Prostate gland (tissue), 2 donors: ENCODE measurements around the gene SELENOO. TPM values are rescaled to one million over a fixed set of nuclear protein-coding genes. Genes with fewer than 3 reads are reported as not detected.

ENCODE experiments used
- DNase-seq: peaks from one replicate; pipeline ENCODE4 v3.0.0-alpha.2; 2019; ENCODE audit warnings: low spot score
- H3K27ac ChIP-seq, 2 donors: fragments of 200-600 bp; sonication (generic); 2 replicates each; pipeline ENCODE4 v1.5.1; 2017 to 2019
- H3K27me3 ChIP-seq: fragments of 200-600 bp; sonication (generic); replicated peaks from 2 replicates; pipeline ENCODE4 v1.5.1; 2019; ENCODE audit not compliant: insufficient read depth
- H3K36me3 ChIP-seq, 2 donors: fragments of 200-600 bp; sonication (generic); 1 replicate in 1 of 2; 2 replicates in 1 of 2; pipeline versions ENCODE4 v1.5.1 to v1.8.1; 2017 to 2019
- H3K4me1 ChIP-seq: fragments of 200-600 bp; sonication (generic); replicated peaks from 2 replicates; pipeline ENCODE4 v1.5.1; 2019
- H3K4me3 ChIP-seq, 2 donors: fragments of 200-600 bp; sonication (generic); 2 replicates each; pipeline ENCODE4 v1.5.1; 2017 to 2019
- H3K9me3 ChIP-seq: fragments of 200-600 bp; sonication (generic); 2 replicates; pipeline ENCODE4 v1.5.1; 2017
- POLR2A ChIP-seq: fragments of 450-650 bp; IDR thresholded peaks from one replicate; pipeline ENCODE4 v1.6.1; 2016; ENCODE audit warnings: antibody characterized with exemption, mild to moderate bottlenecking
- POLR2AphosphoS5 ChIP-seq: sonication (generic); formaldehyde crosslinking; IDR thresholded peaks from one replicate; pipeline ENCODE4 v1.6.1; 2017; ENCODE audit warnings: antibody characterized with exemption
- WGBS: methylation state at CpG from one replicate; pipeline ENCODE4 v1.1.5; 2018; 5-methylcytosine and 5-hydroxymethylcytosine counted together
- intact Hi-C: fragments of 100-400 bp; cut with DNase I; formaldehyde crosslinking; loops from one replicate; pipeline ENCODE4 v1.14.2; 2022
- total RNA-seq, 2 donors: library from RNA; depleted of rRNA; stranded (reverse); fragments of >200 nt; gene quantifications; one replicate each; pipeline ENCODE4 v1.1.0, GENCODE V29; 2016
- TF ChIP-seq, protein P1 (sequence below), 4 experiments: fragments of 200-600 bp in 2 of 4; fragments of 450-650 bp in 2 of 4; sonication (generic) in 2 of 4; IDR thresholded peaks; 1 replicate in 3 of 4; 2 replicates in 1 of 4; pipeline ENCODE4 v1.5.1; 2016 to 2019; ENCODE audit warnings: antibody characterized with exemption in 4 of 4, mild to moderate bottlenecking in 2 of 4, moderate library complexity in 2 of 4

SELENOO gene
- total RNA-seq, 2 donors from 2014 or later: 51.8 to 58.5 TPM

DNA sequence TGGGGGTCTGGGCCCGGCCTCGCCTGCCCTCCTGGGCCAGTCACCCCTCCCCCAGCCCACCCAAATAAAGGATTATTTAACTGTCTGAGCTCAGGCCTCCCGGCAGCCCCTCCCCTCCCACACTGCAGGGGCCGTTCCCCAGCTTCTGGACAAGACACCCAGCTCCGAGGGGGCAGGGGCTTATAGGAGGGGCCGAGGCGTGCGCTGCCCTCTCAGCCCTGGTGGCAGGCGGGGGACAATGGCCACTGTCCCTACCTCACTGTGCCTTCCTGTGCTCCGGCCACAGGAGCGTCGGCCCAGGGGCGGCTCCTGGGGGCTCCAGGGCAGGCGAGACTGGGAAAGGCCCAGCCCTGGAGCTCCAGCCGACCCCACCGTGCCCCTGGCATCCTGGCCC lies 2.2 kb upstream of the SELENOO start:
- DNase-seq: no peak
- intact Hi-C loops: no loop called here
- Histone ChIP-seq H3K4me1 (peaks cover 5% of the 10 kb centered on the region), H3K36me3 (peaks cover 5 to 7% of the 10 kb centered on the region in 2 donors), H3K27ac (no peak overlapping the region), H3K4me3 (no peak overlapping the region), H3K27me3 (no peaks in the 10 kb centered on the region), H3K9me3 (no peaks in the 10 kb centered on the region)
- no peak for TF ChIP-seq POLR2A
- TF ChIP-seq, protein P1, sequence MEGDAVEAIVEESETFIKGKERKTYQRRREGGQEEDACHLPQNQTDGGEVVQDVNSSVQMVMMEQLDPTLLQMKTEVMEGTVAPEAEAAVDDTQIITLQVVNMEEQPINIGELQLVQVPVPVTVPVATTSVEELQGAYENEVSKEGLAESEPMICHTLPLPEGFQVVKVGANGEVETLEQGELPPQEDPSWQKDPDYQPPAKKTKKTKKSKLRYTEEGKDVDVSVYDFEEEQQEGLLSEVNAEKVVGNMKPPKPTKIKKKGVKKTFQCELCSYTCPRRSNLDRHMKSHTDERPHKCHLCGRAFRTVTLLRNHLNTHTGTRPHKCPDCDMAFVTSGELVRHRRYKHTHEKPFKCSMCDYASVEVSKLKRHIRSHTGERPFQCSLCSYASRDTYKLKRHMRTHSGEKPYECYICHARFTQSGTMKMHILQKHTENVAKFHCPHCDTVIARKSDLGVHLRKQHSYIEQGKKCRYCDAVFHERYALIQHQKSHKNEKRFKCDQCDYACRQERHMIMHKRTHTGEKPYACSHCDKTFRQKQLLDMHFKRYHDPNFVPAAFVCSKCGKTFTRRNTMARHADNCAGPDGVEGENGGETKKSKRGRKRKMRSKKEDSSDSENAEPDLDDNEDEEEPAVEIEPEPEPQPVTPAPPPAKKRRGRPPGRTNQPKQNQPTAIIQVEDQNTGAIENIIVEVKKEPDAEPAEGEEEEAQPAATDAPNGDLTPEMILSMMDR (IDR thresholded peaks at IDR 0.05): no peak
- TF ChIP-seq POLR2AphosphoS5: no peak
- WGBS: 88% methylated on average over 16 of the region's 16 CpGs

DNA sequence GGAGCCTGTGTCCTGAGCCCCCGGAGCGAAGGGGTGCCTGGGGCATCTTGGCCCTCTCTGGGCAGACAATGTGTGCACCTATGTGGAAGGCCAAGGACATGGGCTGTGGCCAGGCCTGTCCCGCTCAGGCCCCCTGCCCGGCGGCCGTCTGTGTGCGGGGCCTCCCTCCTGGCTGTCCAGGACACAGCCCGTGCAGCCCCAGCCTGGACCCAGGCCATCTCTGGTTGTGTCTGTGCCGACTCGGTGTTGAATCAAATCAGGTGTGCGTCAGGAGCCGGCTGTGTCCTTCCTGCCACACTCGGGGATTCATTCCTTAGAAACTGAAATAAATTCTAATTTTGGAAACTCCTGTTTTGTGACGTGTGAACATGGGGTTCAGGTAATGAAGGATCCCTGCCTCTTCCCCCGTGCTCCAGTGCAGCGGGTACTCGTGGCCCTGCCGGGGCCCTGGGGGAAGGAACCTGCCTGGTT lies 1.5 kb upstream of the SELENOO start:
- Histone ChIP-seq H3K36me3 (peaks cover under 1 to 4% of the 10 kb centered on the region in 2 donors), H3K4me3 (no peak overlapping the region), H3K4me1 (peaks cover 5% of the 10 kb centered on the region), H3K27me3 (no peaks in the 10 kb centered on the region), H3K27ac (peak overlapping the region in 1 of 2 donors; percentile 80), H3K9me3 (no peaks in the 10 kb centered on the region)
- TF ChIP-seq POLR2AphosphoS5 (no peak), POLR2A (no peak)
- TF ChIP-seq, protein P1 (IDR thresholded peaks at IDR 0.05): no peak
- WGBS: 70% methylated on average over 18 of the region's 18 CpGs
- intact Hi-C loops: no loop called here
- DNase-seq: no peak

DNA sequence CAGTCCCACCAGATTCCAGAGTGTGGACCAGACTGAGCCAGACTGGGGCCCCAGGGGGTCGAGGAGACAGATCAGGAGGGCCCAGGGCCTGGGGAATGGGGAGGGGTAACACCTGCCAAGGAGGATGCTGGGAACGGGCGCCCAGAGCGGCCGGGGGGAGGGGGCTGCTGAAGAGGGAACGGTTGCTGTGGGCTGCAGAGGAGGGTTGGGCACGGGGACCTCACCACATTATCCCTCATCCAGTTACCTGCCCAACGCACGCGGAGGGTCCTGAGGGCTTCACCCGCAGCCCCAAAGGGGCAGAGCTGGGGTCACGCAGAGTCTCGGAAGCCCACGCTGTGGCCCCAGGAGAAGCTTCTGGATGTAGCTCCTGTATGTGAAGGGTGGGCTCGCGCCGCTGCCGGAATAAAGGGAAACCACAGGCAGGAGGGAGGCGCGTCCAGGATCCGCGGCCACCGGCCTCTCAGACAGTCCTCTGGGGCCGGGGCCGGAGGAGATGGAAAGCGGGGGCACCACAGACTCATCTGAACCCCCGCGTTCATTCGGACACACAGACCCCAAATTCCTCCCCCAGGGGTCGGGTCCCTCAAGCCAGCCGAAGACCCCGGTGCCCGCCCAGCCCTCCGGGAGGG lies 866 bp upstream of the SELENOO start:
- H3K27ac ChIP-seq: peak overlapping the region; percentile 73 to 80
- intact Hi-C loops: loop anchor here (10.0 kb wide), 1 partner anchor 265 kb away; no protein-coding TSS in a partner anchor
- 11% methylated on average over 33 of the region's 34 CpGs for WGBS

DNA sequence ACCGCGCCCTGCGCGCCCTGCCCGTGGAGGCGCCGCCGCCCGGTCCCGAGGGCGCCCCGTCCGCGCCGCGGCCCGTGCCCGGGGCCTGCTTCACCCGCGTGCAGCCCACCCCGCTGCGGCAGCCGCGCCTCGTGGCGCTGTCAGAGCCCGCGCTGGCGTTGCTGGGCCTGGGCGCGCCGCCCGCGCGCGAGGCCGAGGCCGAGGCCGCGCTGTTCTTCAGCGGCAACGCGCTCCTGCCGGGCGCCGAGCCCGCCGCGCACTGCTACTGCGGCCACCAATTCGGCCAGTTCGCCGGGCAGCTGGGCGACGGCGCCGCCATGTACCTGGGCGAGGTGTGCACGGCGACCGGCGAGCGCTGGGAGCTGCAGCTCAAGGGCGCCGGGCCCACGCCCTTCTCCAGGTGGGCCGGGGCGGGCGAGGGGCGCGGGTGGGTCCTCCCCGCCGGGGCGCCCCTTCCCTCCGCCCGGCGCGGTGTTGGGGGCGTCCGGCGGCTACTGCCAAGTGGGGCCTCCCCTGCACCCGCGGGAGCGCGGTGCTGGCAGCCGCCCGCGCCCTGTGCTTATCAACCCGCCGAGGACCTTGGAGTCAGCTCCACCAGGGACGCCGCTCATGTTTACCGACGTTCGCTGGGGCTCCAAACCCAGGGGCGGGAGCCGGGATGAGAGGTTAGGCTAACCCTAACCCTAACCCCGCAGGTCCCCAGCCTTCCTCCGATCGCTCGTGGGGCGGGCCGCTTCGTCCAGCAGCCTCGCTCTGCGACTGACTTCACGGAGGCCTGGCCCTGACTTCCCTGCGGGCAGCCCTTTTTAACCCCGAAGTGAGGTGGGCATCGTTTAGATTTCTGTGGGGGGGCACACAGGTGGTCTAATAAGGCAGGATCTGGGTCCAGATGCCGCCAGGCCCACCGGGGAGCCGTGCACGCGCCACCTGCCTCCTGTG lies 649 bp downstream of the SELENOO start:
- TF ChIP-seq POLR2AphosphoS5 (no peak), POLR2A (no peak)
- TF ChIP-seq, protein P1 (IDR thresholded peaks at IDR 0.05): no peak
- Histone ChIP-seq H3K36me3 (no peaks in the 10 kb centered on the region), H3K27me3 (no peaks in the 10 kb centered on the region), H3K27ac (peak overlapping the region; percentile 73 to 80), H3K4me3 (peak overlapping the region; percentile 68 to 72), H3K9me3 (no peaks in the 10 kb centered on the region), H3K4me1 (peaks cover 5% of the 10 kb centered on the region)
- intact Hi-C loops: loop anchor here (10.0 kb wide), 1 partner anchor 267 kb away; no protein-coding TSS in a partner anchor
- WGBS: 3% methylated on average over 44 of the region's 115 CpGs
- no peak for DNase-seq

More for the DNA sequence above, 866 bp upstream of the SELENOO start:
- no peak for TF ChIP-seq POLR2A
- TF ChIP-seq, protein P1 (IDR thresholded peaks at IDR 0.05): no peak
- TF ChIP-seq POLR2AphosphoS5: no peak
- Histone ChIP-seq H3K4me1 (peaks cover 5% of the 10 kb centered on the region), H3K4me3 (peak overlapping the region; percentile 68 to 72), H3K36me3 (no peaks in the 10 kb centered on the region), H3K27me3 (no peaks in the 10 kb centered on the region), H3K9me3 (no peaks in the 10 kb centered on the region)
- no peak for DNase-seq
